GM18951 (cell line): Measurements from ENCODE around the gene ATP5F1B.

ENCODE experiments used
- POLR2A ChIP-seq: IDR thresholded peaks from 4 replicates; pipeline ENCODE4 v1.6.1; 2011; ENCODE audit warnings: mild to moderate bottlenecking; ENCODE audit not compliant: insufficient read length, insufficient read depth; ENCODE audit errors: extremely low read depth
- in situ Hi-C: fragments of 300-500 bp; cut with MboI; formaldehyde crosslinking; loops from one replicate; pipeline ENCODE4 v1.12.0; 2022; ENCODE audit warnings: low sequenced_read_pairs, mixed read lengths, inconsistent platforms; ENCODE audit not compliant: unreplicated experiment

The ATP5F1B gene

GRCh38 chr12:56626701-56627100 is 19.1 kb downstream of the ATP5F1B start:
- in situ Hi-C loops = no loop called here
- no peak for TF ChIP-seq POLR2A

- TF ChIP-seq POLR2A = no peak
- in situ Hi-C loops = no loop called here
These were observed 23.2 kb downstream of the ATP5F1B start for GRCh38 chr12:56622535-56622934.

- TF ChIP-seq POLR2A = no peak
- in situ Hi-C loops = no loop called here
These were observed 28.9 kb downstream of the ATP5F1B start for GRCh38 chr12:56616925-56617324.

GRCh38 chr12:56616244-56616643 is 29.5 kb downstream of the ATP5F1B start:
- TF ChIP-seq POLR2A = no peak
- in situ Hi-C loops = no loop called here

- in situ Hi-C loops = no loop called here
- TF ChIP-seq POLR2A = no peak
These were observed 31.2 kb downstream of the ATP5F1B start for GRCh38 chr12:56614627-56615026.

GRCh38 chr12:56604355-56604754 is 41.4 kb downstream of the ATP5F1B start:
- TF ChIP-seq POLR2A = no peak
- in situ Hi-C loops = no loop called here

GRCh38 chr12:56602239-56602638 is 43.5 kb downstream of the ATP5F1B start:
- in situ Hi-C loops = no loop called here
- no peak for TF ChIP-seq POLR2A

- in situ Hi-C loops = no loop called here
- TF ChIP-seq POLR2A = no peak
These were observed 44.3 kb downstream of the ATP5F1B start for GRCh38 chr12:56601503-56601902.

GRCh38 chr12:56600753-56601152 is 45.0 kb downstream of the ATP5F1B start:
- in situ Hi-C loops = no loop called here
- TF ChIP-seq POLR2A = no peak

GRCh38 chr12:56599797-56600196 is 46.0 kb downstream of the ATP5F1B start:
- in situ Hi-C loops = no loop called here
- TF ChIP-seq POLR2A = no peak

GRCh38 chr12:56599041-56599440 is 46.7 kb downstream of the ATP5F1B start:
- no peak for TF ChIP-seq POLR2A
- in situ Hi-C loops = no loop called here

GRCh38 chr12:56596815-56597214 is 49.0 kb downstream of the ATP5F1B start:
- no peak for TF ChIP-seq POLR2A
- in situ Hi-C loops = no loop called here

- in situ Hi-C loops = no loop called here
- no peak for TF ChIP-seq POLR2A
These were observed 51.7 kb downstream of the ATP5F1B start for GRCh38 chr12:56593909-56594621.

GRCh38 chr12:56591961-56592360 is 53.8 kb downstream of the ATP5F1B start:
- no peak for TF ChIP-seq POLR2A

GRCh38 chr12:56591126-56591525 is 54.7 kb downstream of the ATP5F1B start:
- TF ChIP-seq POLR2A = no peak
- in situ Hi-C loops = no loop called here

More at GRCh38 chr12:56591961-56592360, 53.8 kb downstream of the ATP5F1B start:
- in situ Hi-C loops = no loop called here
